KMS-11 (cell line): ENCODE measurements around the gene DHX30.

Experiments used
- H2AFZ ChIP-seq: fragments of 200-600 bp; sonication (generic); 2 replicates; pipeline ENCODE4 v1.6.1; 2016; ENCODE audit warnings: antibody characterized with exemption, mixed run types, low read depth
- H3K27ac ChIP-seq: fragments of 200-600 bp; sonication (generic); 2 replicates; pipeline ENCODE4 v1.6.1; 2016; ENCODE audit warnings: mild to moderate bottlenecking, mixed run types
- H3K27me3 ChIP-seq: fragments of 200-600 bp; sonication (generic); 2 replicates; pipeline ENCODE4 v1.6.1; 2017; ENCODE audit warnings: mild to moderate bottlenecking, low read depth, mixed run types, moderate library complexity; ENCODE audit not compliant: insufficient read depth
- H3K36me3 ChIP-seq: fragments of 200-600 bp; sonication (generic); 2 replicates; pipeline ENCODE4 v1.6.1; 2017; ENCODE audit warnings: mild to moderate bottlenecking, mixed run types; ENCODE audit not compliant: insufficient read depth
- H3K4me1 ChIP-seq: fragments of 200-600 bp; sonication (generic); 2 replicates; pipeline ENCODE4 v1.6.1; 2016; ENCODE audit warnings: mild to moderate bottlenecking, low read depth, mixed run types; ENCODE audit not compliant: poor library complexity, severe bottlenecking
- H3K4me2 ChIP-seq: fragments of 200-600 bp; sonication (generic); 2 replicates; pipeline ENCODE4 v1.7.0; 2016; ENCODE audit warnings: mild to moderate bottlenecking, mixed run types
- H3K4me3 ChIP-seq: fragments of 200-600 bp; sonication (generic); IDR thresholded peaks from 2 replicates; pipeline ENCODE4 v1.6.1; 2017; ENCODE audit warnings: low read depth, low read length, mixed read lengths; ENCODE audit not compliant: insufficient read depth
- H3K79me2 ChIP-seq: fragments of 200-600 bp; sonication (generic); 2 replicates; pipeline ENCODE4 v1.6.1; 2016; ENCODE audit warnings: low read depth, mixed run types; ENCODE audit not compliant: insufficient read depth
- H3K9ac ChIP-seq: fragments of 200-600 bp; sonication (generic); 2 replicates; pipeline ENCODE4 v1.6.1; 2016; ENCODE audit warnings: mild to moderate bottlenecking, mixed run types
- H4K20me1 ChIP-seq: fragments of 200-600 bp; sonication (generic); 2 replicates; pipeline ENCODE4 v1.6.1; 2016; ENCODE audit warnings: mild to moderate bottlenecking, mixed run types; ENCODE audit not compliant: insufficient read depth
- CTCF ChIP-seq: fragments of 200-600 bp; sonication (generic); conservative IDR thresholded peaks from 2 replicates; pipeline ENCODE4 v1.6.1; 2017; ENCODE audit warnings: low read depth, mild to moderate bottlenecking, antibody characterized with exemption, low read length, moderate library complexity, mixed read lengths

Gene DHX30

GRCh38 chr3:47870702-47871260 is 67.8 kb downstream of the DHX30 start:
- Histone ChIP-seq H3K79me2 (no peaks in the 10 kb centered on the region), H3K27me3 (no peaks in the 10 kb centered on the region), H3K4me3 (no peak overlapping the region), H3K27ac (no peak overlapping the region), H3K36me3 (no peaks in the 10 kb centered on the region; the same call in 1 of the 2 replicates), H4K20me1 (no peaks in the 10 kb centered on the region), H3K9ac (no peak overlapping the region), H3K4me2 (no peak overlapping the region), H2AFZ (no peak overlapping the region), H3K4me1 (no peaks in the 10 kb centered on the region)
- TF ChIP-seq CTCF: no peak

GRCh38 chr3:47871389-47871788 is 68.5 kb downstream of the DHX30 start:
- no peaks in the 10 kb centered on the region for H3K79me2 ChIP-seq
- no peaks in the 10 kb centered on the region for H4K20me1 ChIP-seq
- no peak for TF ChIP-seq CTCF
- H3K4me3 ChIP-seq: no peak overlapping the region
- no peak overlapping the region for H3K9ac ChIP-seq
- no peak overlapping the region for H2AFZ ChIP-seq
- no peaks in the 10 kb centered on the region for H3K4me1 ChIP-seq
- H3K4me2 ChIP-seq: no peak overlapping the region
- no peak overlapping the region for H3K27ac ChIP-seq
- H3K36me3 ChIP-seq: no peaks in the 10 kb centered on the region; the same call in 1 of the 2 replicates
- H3K27me3 ChIP-seq: no peaks in the 10 kb centered on the region

GRCh38 chr3:47872916-47873315 is 70.0 kb downstream of the DHX30 start:
- H3K36me3 ChIP-seq: no peaks in the 10 kb centered on the region; the same call in 1 of the 2 replicates
- no peak for TF ChIP-seq CTCF
- no peaks in the 10 kb centered on the region for H3K4me1 ChIP-seq
- H4K20me1 ChIP-seq: no peaks in the 10 kb centered on the region
- H3K27me3 ChIP-seq: no peaks in the 10 kb centered on the region
- H3K4me2 ChIP-seq: no peak overlapping the region
- no peak overlapping the region for H3K4me3 ChIP-seq
- no peaks in the 10 kb centered on the region for H3K79me2 ChIP-seq
- no peak overlapping the region for H2AFZ ChIP-seq
- H3K27ac ChIP-seq: no peak overlapping the region
- no peak overlapping the region for H3K9ac ChIP-seq

GRCh38 chr3:47874438-47874837 is 71.5 kb downstream of the DHX30 start:
- Histone ChIP-seq H2AFZ (no peak overlapping the region), H3K4me2 (no peak overlapping the region), H3K79me2 (no peaks in the 10 kb centered on the region), H3K27ac (no peak overlapping the region), H3K36me3 (no peaks in the 10 kb centered on the region; the same call in 1 of the 2 replicates), H3K4me3 (no peak overlapping the region), H3K27me3 (no peaks in the 10 kb centered on the region), H3K9ac (no peak overlapping the region), H4K20me1 (no peaks in the 10 kb centered on the region), H3K4me1 (no peaks in the 10 kb centered on the region)
- no peak for TF ChIP-seq CTCF
